IgD-negative memory B cell (primary cell): ENCODE measurements around the gene MTG2. TPM values are rescaled to one million over a fixed set of nuclear protein-coding genes. Genes with fewer than 3 reads are reported as not detected.

Experiments used
- H3K27ac Mint-ChIP-seq, 3 donors: one replicate each; pipeline ENCODE4 v1.8.0; 2020 to 2022; ENCODE audit warnings: mild to moderate bottlenecking in 3 of 3, mixed read lengths in 3 of 3, moderate library complexity in 1 of 3
- H3K27me3 Mint-ChIP-seq: one replicate; pipeline ENCODE4 v1.8.0; 2021; ENCODE audit warnings: mixed read lengths
- H3K36me3 Mint-ChIP-seq: one replicate; pipeline ENCODE4 v1.8.0; 2020; ENCODE audit warnings: mild to moderate bottlenecking, mixed read lengths
- H3K4me1 Mint-ChIP-seq, 3 donors: one replicate each; pipeline ENCODE4 v1.8.0; 2020 to 2022; ENCODE audit warnings: mixed read lengths in 3 of 3, mild to moderate bottlenecking in 1 of 3
- H3K4me3 Mint-ChIP-seq, 4 donors: one replicate each; pipeline ENCODE4 v1.8.0; 2020 to 2022; ENCODE audit warnings: mild to moderate bottlenecking in 4 of 4, mixed read lengths in 4 of 4, moderate library complexity in 3 of 4
- H3K9me3 Mint-ChIP-seq, 3 donors: one replicate each; pipeline ENCODE4 v1.8.0; 2020 to 2021; ENCODE audit warnings: mixed read lengths in 3 of 3, mild to moderate bottlenecking in 1 of 3
- polyA plus RNA-seq: library from polyadenylated mRNA; unstranded; fragments of 300-500 nt; fragmentation: Illumina TruSeq; gene quantifications from one replicate; pipeline ENCODE4 v1.2.3, GENCODE V29; 2021

MTG2 gene
- polyA plus RNA-seq, 1 donor from 2014 or later, result 26.2 TPM

- H3K36me3 Mint-ChIP-seq, result no peaks in the 10 kb centered on the region
- H3K4me3 Mint-ChIP-seq, result peak overlapping the region; percentile 78 to 95 (median 88)
- peak overlapping the region in 1 of 3 donors; percentile 96 for H3K27ac Mint-ChIP-seq
- H3K27me3 Mint-ChIP-seq, result no peaks in the 10 kb centered on the region
- peaks cover 9 to 26% (median 14%) of the 10 kb centered on the region in 3 donors for H3K4me1 Mint-ChIP-seq
- H3K9me3 Mint-ChIP-seq, result no peaks in the 10 kb centered on the region
Observed at GRCh38 chr20:62237514-62237800, 54.6 kb downstream of the MTG2 start.

GRCh38 chr20:62237801-62238568 is 55.2 kb downstream of the MTG2 start, which contains the start of gene OSBPL2:
TSS of gene OSBPL2 (plus strand) at chr20:62238521. CDS start at chr20:62256185, 17,664 bp downstream.
- peak within 1 kb of the TSS; percentile 74 to 96 (median 85) for H3K27ac Mint-ChIP-seq
- no peaks in the 10 kb centered on the region for H3K36me3 Mint-ChIP-seq
- H3K4me1 Mint-ChIP-seq, result peaks cover 9 to 28% (median 14%) of the 10 kb centered on the region in 3 donors
- no peaks in the 10 kb centered on the region for H3K27me3 Mint-ChIP-seq
- H3K4me3 Mint-ChIP-seq, result peak within 1 kb of the TSS; percentile 81 to 95 (median 88)
- H3K9me3 Mint-ChIP-seq, result no peaks in the 10 kb centered on the region

GRCh38 chr20:62238569-62239277 is 55.9 kb downstream of the MTG2 start:
- H3K27me3 Mint-ChIP-seq, result no peaks in the 10 kb centered on the region
- H3K4me1 Mint-ChIP-seq, result peaks cover 9 to 28% (median 14%) of the 10 kb centered on the region in 3 donors
- peak overlapping the region; percentile 69 to 90 (median 86) for H3K4me3 Mint-ChIP-seq
- H3K9me3 Mint-ChIP-seq, result no peaks in the 10 kb centered on the region
- H3K36me3 Mint-ChIP-seq, result no peaks in the 10 kb centered on the region
- peak overlapping the region; percentile 74 to 86 (median 85) for H3K27ac Mint-ChIP-seq

GRCh38 chr20:62239278-62239879 is 56.6 kb downstream of the MTG2 start:
- H3K9me3 Mint-ChIP-seq, result no peaks in the 10 kb centered on the region
- H3K27me3 Mint-ChIP-seq, result no peaks in the 10 kb centered on the region
- peak overlapping the region; percentile 69 to 90 (median 86) for H3K4me3 Mint-ChIP-seq
- peak overlapping the region; percentile 22 to 86 (median 85) for H3K27ac Mint-ChIP-seq
- peaks cover 9 to 28% (median 14%) of the 10 kb centered on the region in 3 donors for H3K4me1 Mint-ChIP-seq
- H3K36me3 Mint-ChIP-seq, result no peaks in the 10 kb centered on the region

- Mint-ChIP-seq H3K9me3 (no peaks in the 10 kb centered on the region), H3K27ac (peak overlapping the region in 1 of 3 donors; percentile 73), H3K4me3 (peak overlapping the region; percentile 0 to 90 (median 61)), H3K36me3 (no peaks in the 10 kb centered on the region), H3K4me1 (peaks cover 9 to 29% (median 14%) of the 10 kb centered on the region in 3 donors), H3K27me3 (no peaks in the 10 kb centered on the region)
Observed at GRCh38 chr20:62240020-62240685, 57.3 kb downstream of the MTG2 start.

- peak overlapping the region in 2 of 3 donors; percentile 39 to 41 for H3K27ac Mint-ChIP-seq
- no peaks in the 10 kb centered on the region for H3K9me3 Mint-ChIP-seq
- peak overlapping the region in 1 of 4 donors; percentile 69 for H3K4me3 Mint-ChIP-seq
- peaks cover 9 to 31% (median 12%) of the 10 kb centered on the region in 3 donors for H3K4me1 Mint-ChIP-seq
- no peaks in the 10 kb centered on the region for H3K36me3 Mint-ChIP-seq
- H3K27me3 Mint-ChIP-seq, result no peaks in the 10 kb centered on the region
Observed at GRCh38 chr20:62241506-62241905, 58.7 kb downstream of the MTG2 start.

GRCh38 chr20:62242176-62242575 is 59.3 kb downstream of the MTG2 start:
- Mint-ChIP-seq H3K4me3 (peak overlapping the region in 1 of 4 donors; percentile 69), H3K27me3 (no peaks in the 10 kb centered on the region), H3K4me1 (peaks cover 9 to 34% (median 12%) of the 10 kb centered on the region in 3 donors), H3K36me3 (no peaks in the 10 kb centered on the region), H3K9me3 (no peaks in the 10 kb centered on the region), H3K27ac (peak overlapping the region in 2 of 3 donors; percentile 5 to 41)

- Mint-ChIP-seq H3K4me3 (peak overlapping the region in 1 of 4 donors; percentile 48), H3K27me3 (no peaks in the 10 kb centered on the region), H3K27ac (no peak overlapping the region), H3K9me3 (no peaks in the 10 kb centered on the region), H3K4me1 (peaks cover 5 to 27% (median 9%) of the 10 kb centered on the region in 3 donors), H3K36me3 (no peaks in the 10 kb centered on the region)
Observed at GRCh38 chr20:62243106-62243505, 60.3 kb downstream of the MTG2 start.

GRCh38 chr20:62243906-62244515 is 61.2 kb downstream of the MTG2 start:
- Mint-ChIP-seq H3K9me3 (no peaks in the 10 kb centered on the region), H3K27ac (no peak overlapping the region), H3K4me3 (no peak overlapping the region)

GRCh38 chr20:62244644-62245108 is 61.8 kb downstream of the MTG2 start:
- no peaks in the 10 kb centered on the region for H3K9me3 Mint-ChIP-seq
- H3K4me1 Mint-ChIP-seq, result peaks cover 9 to 31% (median 10%) of the 10 kb centered on the region in 3 donors
- H3K27ac Mint-ChIP-seq, result no peak overlapping the region

More at GRCh38 chr20:62243906-62244515, 61.2 kb downstream of the MTG2 start:
- H3K36me3 Mint-ChIP-seq, result no peaks in the 10 kb centered on the region
- no peaks in the 10 kb centered on the region for H3K27me3 Mint-ChIP-seq
- peaks cover 6 to 28% (median 9%) of the 10 kb centered on the region in 3 donors for H3K4me1 Mint-ChIP-seq

GRCh38 chr20:62245911-62246280 is 63.1 kb downstream of the MTG2 start:
- Mint-ChIP-seq H3K9me3 (no peaks in the 10 kb centered on the region), H3K27ac (no peak overlapping the region), H3K27me3 (no peaks in the 10 kb centered on the region), H3K4me1 (peaks cover 9 to 26% (median 10%) of the 10 kb centered on the region in 3 donors), H3K4me3 (no peak overlapping the region), H3K36me3 (no peaks in the 10 kb centered on the region)

More at GRCh38 chr20:62244644-62245108, 61.8 kb downstream of the MTG2 start:
- H3K27me3 Mint-ChIP-seq, result no peaks in the 10 kb centered on the region
- H3K36me3 Mint-ChIP-seq, result no peaks in the 10 kb centered on the region
- no peak overlapping the region for H3K4me3 Mint-ChIP-seq

GRCh38 chr20:62246431-62246830 is 63.6 kb downstream of the MTG2 start:
- H3K27ac Mint-ChIP-seq, result no peak overlapping the region
- no peaks in the 10 kb centered on the region for H3K9me3 Mint-ChIP-seq
- H3K4me3 Mint-ChIP-seq, result no peak overlapping the region
- H3K27me3 Mint-ChIP-seq, result no peaks in the 10 kb centered on the region
- no peaks in the 10 kb centered on the region for H3K36me3 Mint-ChIP-seq
- H3K4me1 Mint-ChIP-seq, result peaks cover 9 to 22% (median 9%) of the 10 kb centered on the region in 3 donors

- H3K4me1 Mint-ChIP-seq, result peaks cover 9 to 17% (median 9%) of the 10 kb centered on the region in 3 donors
Observed at GRCh38 chr20:62246872-62247652, 64.2 kb downstream of the MTG2 start.

More at GRCh38 chr20:62246872-62247652, 64.2 kb downstream of the MTG2 start:
- no peak overlapping the region for H3K27ac Mint-ChIP-seq
- H3K9me3 Mint-ChIP-seq, result no peaks in the 10 kb centered on the region
- no peaks in the 10 kb centered on the region for H3K36me3 Mint-ChIP-seq
- H3K4me3 Mint-ChIP-seq, result no peak overlapping the region
- H3K27me3 Mint-ChIP-seq, result no peaks in the 10 kb centered on the region
